PC-3 (cell line): ENCODE data around the gene PRDM12. TPM values are rescaled to one million over a fixed set of nuclear protein-coding genes. Genes with fewer than 3 reads are reported as not detected.

ENCODE experiments used
- ATAC-seq: fragments of 200-7000 bp; cut with Tn5 transposase; 2 replicates; pipeline ENCODE4 v1.9.1; 2020; ENCODE audit warnings: mild to moderate bottlenecking, moderate library complexity
- BruUV-seq: library from RNA; stranded (reverse); fragments of 400-500 nt; replicated peaks from 2 replicates; lab custom pipeline; 2021; lab: Mats Ljungman, UMichigan
- CTCF ChIA-PET: fragments of 300-600 bp; sonication (Branson Sonifier 250); formaldehyde crosslinking; loops from one replicate; lab custom pipeline; 2022; ENCODE audit warnings: antibody characterized with exemption; lab: Charles Lee
- POLR2A ChIA-PET: fragments of 300-600 bp; sonication (Branson Sonifier 250); formaldehyde crosslinking; loops from one replicate; lab custom pipeline; 2022; ENCODE audit warnings: antibody characterized with exemption; ENCODE audit not compliant: unreplicated experiment; lab: Charles Lee
- DNase-seq: peaks from one replicate; pipeline ENCODE4 v3.0.0-alpha.2; 2015
- H2AFZ ChIP-seq: fragments of 300-600 bp; sonication (generic); 2 replicates; pipeline ENCODE4 v1.6.0; 2016; ENCODE audit warnings: antibody characterized with exemption, low read length
- H3F3A ChIP-seq: fragments of 300-600 bp; sonication (generic); one replicate; pipeline ENCODE4 v1.6.0; 2017; ENCODE audit warnings: antibody characterized with exemption, low read length, control low read depth, mild to moderate bottlenecking; ENCODE audit not compliant: unreplicated experiment
- H3K27ac ChIP-seq: fragments of 300-600 bp; sonication (generic); 2 replicates; pipeline ENCODE4 v1.5.1; 2016; ENCODE audit warnings: mild to moderate bottlenecking, low read length
- H3K27me3 ChIP-seq: fragments of 300-600 bp; sonication (generic); 2 replicates; pipeline ENCODE4 v1.6.1; 2016; ENCODE audit warnings: low read length, mixed read lengths
- H3K36me3 ChIP-seq: fragments of 300-600 bp; sonication (generic); 2 replicates; pipeline ENCODE4 v1.6.1; 2016; ENCODE audit warnings: low read depth, mixed run types, low read length, mixed read lengths
- H3K4me1 ChIP-seq: fragments of 300-600 bp; sonication (generic); 2 replicates; pipeline ENCODE4 v1.5.1; 2016; ENCODE audit warnings: low read length; ENCODE audit not compliant: insufficient read depth
- H3K4me2 ChIP-seq: fragments of 300-600 bp; sonication (generic); 2 replicates; pipeline ENCODE4 v1.6.0; 2016; ENCODE audit warnings: low read length
- H3K4me3 ChIP-seq: fragments of 300-600 bp; sonication (generic); 2 replicates; pipeline ENCODE4 v1.5.1; 2016; ENCODE audit warnings: mild to moderate bottlenecking, low read length, mixed read lengths
- H3K79me2 ChIP-seq: fragments of 300-600 bp; sonication (generic); 2 replicates; pipeline ENCODE4 v1.6.1; 2017; ENCODE audit warnings: low read length, mixed read lengths
- H3K9ac ChIP-seq: fragments of 300-600 bp; sonication (generic); 2 replicates; pipeline ENCODE4 v1.6.0; 2016; ENCODE audit warnings: mild to moderate bottlenecking, low read length
- H3K9me2 ChIP-seq: fragments of 300-600 bp; sonication (generic); replicated peaks from 2 replicates; pipeline ENCODE4 v1.6.1; 2016; ENCODE audit warnings: mixed run types, low read length, mixed read lengths
- H3K9me3 ChIP-seq: fragments of 300-600 bp; sonication (generic); 2 replicates; pipeline ENCODE4 v1.6.1; 2016; ENCODE audit warnings: low read length, mixed read lengths
- H4K20me1 ChIP-seq: fragments of 300-600 bp; sonication (generic); 2 replicates; pipeline ENCODE4 v1.6.1; 2016; ENCODE audit warnings: low read length, mixed read lengths
- EZH2 ChIP-seq: fragments of 300-600 bp; sonication (generic); IDR thresholded peaks from one replicate; pipeline ENCODE4 v1.6.1; 2017; ENCODE audit warnings: antibody characterized with exemption, mild to moderate bottlenecking, low read length; ENCODE audit not compliant: unreplicated experiment
- EZH2phosphoT487 ChIP-seq: fragments of 300-600 bp; sonication (generic); IDR thresholded peaks from 2 replicates; pipeline ENCODE4 v1.6.1; 2018; ENCODE audit warnings: mild to moderate bottlenecking, antibody characterized with exemption, low read length, borderline replicate concordance
- intact Hi-C: fragments of 100-400 bp; cut with micrococcal nuclease; formaldehyde crosslinking; loops from 2 replicates; pipeline ENCODE4 v1.9.0; 2023
- total RNA-seq: library from RNA; depleted of rRNA; stranded (reverse); fragments of >200 nt; gene quantifications from 2 replicates; pipeline ENCODE4 v1.2.3, GENCODE V29; 2014
- TF ChIP-seq, protein P1 (sequence below): fragments of 300-600 bp; sonication (generic); conservative IDR thresholded peaks from 2 replicates; pipeline ENCODE4 v1.5.1; 2017; ENCODE audit warnings: antibody characterized with exemption, low read depth, mild to moderate bottlenecking, low read length

The PRDM12 gene
- total RNA-seq, 1 experiment from 2014 or later: not detected

- no peak overlapping the region for H2AFZ ChIP-seq
- H3F3A ChIP-seq: no peaks in the 10 kb centered on the region
- no peaks in the 10 kb centered on the region for H3K9me3 ChIP-seq
- CTCF ChIA-PET: no interaction called here
- peaks cover 17% of the 10 kb centered on the region for H3K27me3 ChIP-seq
- H3K9me2 ChIP-seq: no peaks in the 10 kb centered on the region
- no peak overlapping the region for H3K27ac ChIP-seq
- H3K36me3 ChIP-seq: no peaks in the 10 kb centered on the region
- H3K4me1 ChIP-seq: no peaks in the 10 kb centered on the region
- TF ChIP-seq EZH2 (no peak), EZH2phosphoT487 (no peak)
- TF ChIP-seq, protein P1, sequence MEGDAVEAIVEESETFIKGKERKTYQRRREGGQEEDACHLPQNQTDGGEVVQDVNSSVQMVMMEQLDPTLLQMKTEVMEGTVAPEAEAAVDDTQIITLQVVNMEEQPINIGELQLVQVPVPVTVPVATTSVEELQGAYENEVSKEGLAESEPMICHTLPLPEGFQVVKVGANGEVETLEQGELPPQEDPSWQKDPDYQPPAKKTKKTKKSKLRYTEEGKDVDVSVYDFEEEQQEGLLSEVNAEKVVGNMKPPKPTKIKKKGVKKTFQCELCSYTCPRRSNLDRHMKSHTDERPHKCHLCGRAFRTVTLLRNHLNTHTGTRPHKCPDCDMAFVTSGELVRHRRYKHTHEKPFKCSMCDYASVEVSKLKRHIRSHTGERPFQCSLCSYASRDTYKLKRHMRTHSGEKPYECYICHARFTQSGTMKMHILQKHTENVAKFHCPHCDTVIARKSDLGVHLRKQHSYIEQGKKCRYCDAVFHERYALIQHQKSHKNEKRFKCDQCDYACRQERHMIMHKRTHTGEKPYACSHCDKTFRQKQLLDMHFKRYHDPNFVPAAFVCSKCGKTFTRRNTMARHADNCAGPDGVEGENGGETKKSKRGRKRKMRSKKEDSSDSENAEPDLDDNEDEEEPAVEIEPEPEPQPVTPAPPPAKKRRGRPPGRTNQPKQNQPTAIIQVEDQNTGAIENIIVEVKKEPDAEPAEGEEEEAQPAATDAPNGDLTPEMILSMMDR: no peak
- POLR2A ChIA-PET: no interaction called here
- no peaks in the 10 kb centered on the region for H3K79me2 ChIP-seq
- intact Hi-C loops: no loop called here
- H3K9ac ChIP-seq: no peak overlapping the region
- BruUV-seq: no TSS peak
- ATAC-seq: no peak
- no peak overlapping the region for H3K4me3 ChIP-seq
- DNase-seq: no peak
- no peaks in the 10 kb centered on the region for H4K20me1 ChIP-seq
- no peak overlapping the region for H3K4me2 ChIP-seq
Observed at GRCh38 chr9:130658893-130659698, 5.3 kb upstream of the PRDM12 start.

GRCh38 chr9:130659699-130660248 is 4.6 kb upstream of the PRDM12 start:
- H3K27ac ChIP-seq: no peak overlapping the region
- ATAC-seq (no peak), DNase-seq (no peak)
- no peaks in the 10 kb centered on the region for H3K9me2 ChIP-seq
- intact Hi-C loops: no loop called here
- TF ChIP-seq, protein P1: no peak
- TF ChIP-seq EZH2: no peak
- no peak for TF ChIP-seq EZH2phosphoT487
- no peaks in the 10 kb centered on the region for H3F3A ChIP-seq
- no peak overlapping the region for H3K4me2 ChIP-seq
- H3K9me3 ChIP-seq: no peaks in the 10 kb centered on the region
- H2AFZ ChIP-seq: no peak overlapping the region
- BruUV-seq: no TSS peak
- H3K4me3 ChIP-seq: no peak overlapping the region
- no peaks in the 10 kb centered on the region for H3K4me1 ChIP-seq
- ChIA-PET POLR2A (no interaction called here), CTCF (no interaction called here)
- H3K36me3 ChIP-seq: no peaks in the 10 kb centered on the region
- H3K9ac ChIP-seq: no peak overlapping the region
- H3K79me2 ChIP-seq: no peaks in the 10 kb centered on the region
- no peaks in the 10 kb centered on the region for H4K20me1 ChIP-seq
- H3K27me3 ChIP-seq: peaks cover 24% of the 10 kb centered on the region

GRCh38 chr9:130660326-130660682 is 4.1 kb upstream of the PRDM12 start:
- H2AFZ ChIP-seq: no peak overlapping the region
- H4K20me1 ChIP-seq: no peaks in the 10 kb centered on the region
- intact Hi-C loops: no loop called here
- no peak for TF ChIP-seq EZH2phosphoT487
- TF ChIP-seq, protein P1: no peak
- no peak for TF ChIP-seq EZH2
- H3K36me3 ChIP-seq: no peaks in the 10 kb centered on the region
- no peak overlapping the region for H3K27ac ChIP-seq
- H3F3A ChIP-seq: no peaks in the 10 kb centered on the region
- no peaks in the 10 kb centered on the region for H3K4me1 ChIP-seq
- no peak overlapping the region for H3K4me3 ChIP-seq
- peaks cover 28% of the 10 kb centered on the region for H3K27me3 ChIP-seq
- ATAC-seq (no peak), DNase-seq (no peak)
- no peaks in the 10 kb centered on the region for H3K9me3 ChIP-seq
- CTCF ChIA-PET: no interaction called here
- no peak overlapping the region for H3K4me2 ChIP-seq
- H3K9ac ChIP-seq: no peak overlapping the region
- POLR2A ChIA-PET: no interaction called here
- no peaks in the 10 kb centered on the region for H3K79me2 ChIP-seq
- no TSS peak for BruUV-seq
- no peaks in the 10 kb centered on the region for H3K9me2 ChIP-seq
